NCI-H146 treated with DMSO at 0.1 percent for 48 hours (cell line): ENCODE data around the gene GNRHR.
A peak's percentile ranks its signal among the peaks of the same experiment; 100 is the strongest.
"Not testable (repeated sequence)": the region's sequence is repeated elsewhere in the genome, so short reads cannot be mapped to it uniquely, and the experiment has no call there.

Experiments used
- DNase-seq: peaks from one replicate; lab custom pipeline; 2025; ENCODE audit not compliant: unreplicated experiment; lab: John Stamatoyannopoulos, UW

GNRHR gene

DNA sequence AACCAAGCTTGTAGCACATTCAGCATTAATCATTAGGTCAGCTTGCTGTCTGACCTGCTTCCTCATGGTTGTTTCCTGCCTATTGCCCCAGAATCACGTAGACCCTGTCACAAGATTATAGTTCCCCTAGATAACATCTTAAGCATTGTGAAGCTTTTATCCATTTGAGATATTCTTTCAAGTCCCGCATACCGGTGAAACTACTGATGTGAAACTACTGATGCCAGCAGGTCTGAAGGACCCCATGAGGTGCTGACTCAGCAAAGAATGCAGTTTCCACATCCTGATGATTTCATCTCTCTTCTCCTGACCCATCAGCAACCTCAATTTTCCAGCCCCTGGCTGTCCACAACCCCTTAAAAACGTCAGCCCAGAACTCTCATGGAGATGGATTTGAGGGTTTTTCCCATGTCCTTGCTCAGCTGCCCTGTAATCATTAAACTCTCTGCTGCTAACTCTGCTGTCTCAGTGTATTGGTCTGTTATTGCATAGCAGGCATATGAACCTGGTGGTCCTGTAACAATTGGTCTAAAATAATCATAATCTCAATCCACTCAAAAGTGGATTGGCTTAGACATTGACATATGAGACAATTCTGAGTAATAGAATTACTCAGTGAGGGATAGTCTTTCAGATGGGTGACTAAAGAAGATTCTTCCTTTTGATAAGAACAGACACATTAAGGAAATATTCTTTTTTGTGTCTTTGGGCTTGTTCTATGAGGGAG, 26.9 kb downstream of the GNRHR start:
- DNase-seq: no peak

- no peak for DNase-seq
Observed at GRCh38 chr4:67725981-67726380, 28.2 kb downstream of the GNRHR start.

- DNase-seq: no peak
Observed at GRCh38 chr4:67725132-67725531, 29.1 kb downstream of the GNRHR start.

GRCh38 chr4:67723949-67724348, 30.2 kb downstream of the GNRHR start:
- DNase-seq: peak; percentile 77

GRCh38 chr4:67723341-67723740, 30.8 kb downstream of the GNRHR start:
- peak; percentile 84 for DNase-seq

DNA sequence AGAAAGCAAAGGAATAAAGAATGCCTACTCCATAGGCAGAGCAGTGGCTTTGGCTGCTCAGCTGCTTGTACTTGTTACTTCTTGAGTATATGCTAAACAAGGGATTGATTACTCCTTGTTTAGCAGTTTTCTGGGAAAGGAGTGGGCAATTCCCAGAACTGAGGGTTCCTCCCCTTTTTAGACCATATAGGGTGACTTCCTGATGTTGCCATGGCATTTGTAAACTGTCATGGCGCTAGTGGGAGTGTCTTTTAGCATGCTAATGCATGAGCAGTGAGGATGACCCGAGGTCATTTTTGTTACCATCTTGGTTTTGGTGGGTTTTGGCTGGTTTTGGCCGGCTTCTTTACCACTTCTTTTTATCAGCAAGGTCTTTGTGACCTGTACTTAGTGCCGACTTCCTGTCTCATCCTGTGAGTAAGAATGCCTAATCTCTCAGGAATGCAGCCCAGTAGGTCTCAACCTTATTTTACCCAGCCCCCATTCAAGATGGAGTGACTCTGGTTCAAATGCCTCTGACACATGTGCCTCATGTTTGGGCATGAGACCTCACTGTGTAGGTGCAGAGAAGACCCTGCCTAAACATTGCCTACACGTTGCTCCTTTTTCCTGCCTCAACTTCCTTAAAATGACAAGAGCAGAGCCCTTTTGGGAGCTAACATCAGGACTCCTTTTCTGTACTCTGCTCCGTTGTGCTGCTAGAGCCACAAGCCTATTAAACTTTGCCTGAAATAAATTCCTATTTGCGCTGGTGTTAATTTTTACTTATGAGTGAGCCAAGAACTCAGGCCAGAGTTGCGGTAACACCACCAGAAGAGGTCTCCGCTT, 32.2 kb downstream of the GNRHR start:
- DNase-seq: no peak

DNA sequence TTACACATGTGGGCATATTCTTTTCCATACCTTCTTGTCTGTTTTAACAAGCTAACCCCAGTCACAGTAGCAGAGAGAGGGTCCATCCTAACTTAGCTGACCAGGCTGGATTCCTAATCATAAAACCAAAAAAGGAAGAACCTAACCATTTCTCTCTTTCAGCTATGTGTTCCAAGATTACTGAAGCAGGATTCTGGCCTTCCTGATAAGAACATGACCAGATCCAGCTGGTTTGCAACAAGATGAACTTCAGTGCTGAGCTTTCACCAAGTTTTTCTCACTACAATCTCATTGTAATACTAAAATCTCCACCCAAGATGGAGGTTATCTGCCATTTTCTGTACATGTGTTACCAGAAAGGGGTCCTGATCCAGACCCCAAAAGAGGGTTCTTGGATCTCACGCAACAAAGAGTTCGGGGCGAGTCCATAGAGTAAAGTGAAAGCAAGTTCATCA, 32.8 kb downstream of the GNRHR start:
- no peak for DNase-seq

DNA sequence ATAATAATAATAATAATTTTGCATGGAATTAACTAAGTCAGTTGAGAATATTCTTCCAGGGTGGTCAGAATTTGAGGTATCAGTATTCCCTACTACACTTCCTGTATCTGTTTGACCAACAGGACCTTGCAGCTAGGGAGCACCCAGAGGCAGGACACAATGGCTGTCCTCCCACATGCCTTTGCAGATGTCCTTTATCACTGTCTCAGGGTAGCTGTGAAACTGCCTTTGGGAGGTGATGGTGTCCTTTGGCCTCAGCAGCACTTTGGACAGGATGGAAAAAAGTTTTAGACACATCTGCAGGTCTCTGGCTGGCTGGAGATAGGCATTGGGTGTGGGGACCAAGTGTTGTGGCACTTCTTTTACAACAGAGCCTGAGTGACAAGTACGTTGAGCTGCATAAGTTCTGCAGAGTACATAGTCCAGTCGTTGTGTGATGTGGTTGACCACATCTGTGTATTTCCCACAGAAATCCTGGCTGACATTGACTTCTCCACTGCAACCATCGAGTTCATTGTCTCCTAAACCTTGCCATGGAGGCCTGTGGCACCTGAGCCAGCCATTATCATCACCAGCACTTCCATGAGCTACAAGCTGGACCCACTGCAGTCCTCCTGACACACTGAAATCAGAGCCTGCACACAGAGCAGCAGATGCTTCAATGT, 34.1 kb downstream of the GNRHR start:
- DNase-seq: no peak

GRCh38 chr4:67718848-67719247, 35.3 kb downstream of the GNRHR start:
- DNase-seq: no peak

DNA sequence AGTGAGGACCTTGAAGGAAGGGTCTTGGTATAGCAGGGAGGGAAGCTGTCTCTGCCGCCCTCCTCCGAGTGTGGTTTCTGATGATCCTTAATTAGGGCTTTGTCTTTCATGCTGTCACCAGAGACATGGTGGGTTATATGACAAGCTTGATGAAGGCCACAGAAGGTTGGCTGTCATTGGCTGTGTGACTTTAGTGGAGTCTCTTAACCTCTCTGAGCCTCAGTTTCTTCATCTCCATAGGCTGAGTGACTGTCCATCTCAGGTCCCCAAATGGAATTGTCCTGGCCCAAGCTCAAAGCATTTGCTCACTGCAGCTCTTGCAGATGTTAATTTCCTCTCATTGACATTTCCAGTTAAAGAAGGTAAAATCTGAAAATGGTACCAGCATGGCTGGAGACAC, 36.6 kb downstream of the GNRHR start:
- no peak for DNase-seq

GRCh38 chr4:67714955-67715354, 39.2 kb downstream of the GNRHR start:
- no peak for DNase-seq

GRCh38 chr4:67714248-67714583, 40.0 kb downstream of the GNRHR start:
- DNase-seq: no peak

GRCh38 chr4:67713529-67714247, 40.5 kb downstream of the GNRHR start:
- peak; percentile 56 for DNase-seq

GRCh38 chr4:67712650-67713528, 41.3 kb downstream of the GNRHR start:
- peak; percentile 56 for DNase-seq

- peak; percentile 96 for DNase-seq
Observed at GRCh38 chr4:67712000-67712625, 42.1 kb downstream of the GNRHR start.

DNA sequence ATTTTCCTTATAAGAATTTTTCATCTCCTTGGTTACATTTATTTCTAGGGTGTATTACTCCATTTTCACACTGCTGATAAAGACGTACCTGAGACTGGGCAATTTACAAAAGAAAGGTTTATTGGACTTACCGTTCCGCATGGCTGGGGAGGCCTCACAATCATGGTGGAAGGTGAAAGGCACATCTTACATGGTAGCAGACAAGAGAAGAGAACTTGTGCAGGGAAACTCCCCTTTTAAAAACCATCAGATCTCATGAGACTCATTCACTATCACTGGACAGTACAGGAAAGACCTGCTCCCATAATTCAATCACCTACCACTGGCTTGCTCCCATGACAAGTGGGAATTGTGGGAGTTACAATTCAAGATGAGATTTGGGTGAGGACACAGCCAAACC, 47.5 kb downstream of the GNRHR start:
- DNase-seq: not testable (repeated sequence)

- no peak for DNase-seq
Observed at GRCh38 chr4:67704843-67705242, 49.3 kb downstream of the GNRHR start.

DNA sequence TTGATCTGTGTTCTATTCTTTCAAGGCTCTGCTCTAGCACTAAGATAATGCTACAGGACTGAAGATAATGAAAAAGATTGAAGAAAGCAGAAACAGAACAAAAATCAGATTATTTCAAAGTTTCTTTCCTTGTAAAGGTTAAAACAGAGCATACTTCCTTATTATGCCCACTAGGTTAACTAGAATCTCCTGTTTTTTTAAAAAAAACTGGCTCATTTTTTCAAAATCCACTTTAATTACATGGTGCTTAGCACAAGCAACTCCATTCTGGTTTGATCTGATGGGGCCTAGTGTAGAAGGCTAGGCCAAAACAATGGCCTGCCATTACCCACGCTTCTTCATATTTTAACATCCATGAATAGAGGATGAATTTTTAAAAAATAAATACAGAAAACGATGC, 52.0 kb downstream of the GNRHR start:
- peak; percentile 12 for DNase-seq

DNA sequence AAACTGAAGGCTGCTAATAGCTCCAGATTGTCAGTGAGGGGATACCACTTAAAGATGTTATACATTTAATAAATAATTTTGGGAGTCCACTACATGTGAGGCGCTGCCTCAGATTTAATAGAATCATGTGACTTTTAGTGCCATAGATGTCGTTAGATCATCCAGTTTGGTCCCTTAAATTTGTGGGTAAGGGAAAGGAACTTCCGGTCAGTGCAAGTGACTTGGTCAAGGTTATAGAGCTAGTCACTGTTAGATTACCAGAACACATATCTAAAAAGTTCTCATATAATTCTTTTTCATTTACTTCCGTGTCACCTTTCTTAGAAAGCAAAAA, 52.7 kb downstream of the GNRHR start:
- no peak for DNase-seq
